Colonic mucosa (tissue), 4 donors: ENCODE results near the gene B4GAT1. TPM values are rescaled to one million over a fixed set of nuclear protein-coding genes. Genes with fewer than 3 reads are reported as not detected.
"Not testable (repeated sequence)": the region's sequence is repeated elsewhere in the genome, so short reads cannot be mapped to it uniquely, and the experiment has no call there.

Experiments
- DNase-seq: peaks from one replicate; pipeline ENCODE4 v3.0.0-alpha.2; 2020
- H3K27ac ChIP-seq: fragments of 200-600 bp; one replicate; pipeline ENCODE4 v1.8.0; 2021
- H3K27me3 ChIP-seq: fragments of 200-600 bp; one replicate; pipeline ENCODE4 v1.8.0; 2021
- H3K36me3 ChIP-seq: fragments of 200-600 bp; one replicate; pipeline ENCODE4 v1.8.0; 2021
- H3K4me1 ChIP-seq: fragments of 200-600 bp; one replicate; pipeline ENCODE4 v1.8.0; 2021; ENCODE audit warnings: mild to moderate bottlenecking
- H3K4me3 ChIP-seq: fragments of 200-600 bp; one replicate; pipeline ENCODE4 v1.8.0; 2021
- H3K9ac ChIP-seq, 2 donors: one replicate each; pipeline ENCODE4 v1.7.0; 2013; ENCODE audit warnings: control low read depth in 2 of 2, low read depth in 2 of 2, low read length in 2 of 2
- H3K9me3 ChIP-seq: fragments of 200-600 bp; one replicate; pipeline ENCODE4 v1.8.0; 2021
- intact Hi-C: fragments of 100-400 bp; cut with DNase I; formaldehyde crosslinking; loops from one replicate; pipeline ENCODE4 v1.14.1; 2022
- total RNA-seq, 2 donors: library from RNA; stranded (reverse); fragmentation: NEBNext Ultra II Directional in 1 of 2; extraction: Animal tissue kit (Norgen Biotek cat#: 25700) in 1 of 2; gene quantifications; one replicate each; pipeline ENCODE4 v1.2.1, GENCODE V29; 2021
- TF ChIP-seq, protein P1 (sequence below): fragments of 200-600 bp; IDR thresholded peaks from one replicate; pipeline ENCODE4 v1.8.0; 2022; ENCODE audit warnings: antibody characterized with exemption, mild to moderate bottlenecking
- donor health status: healthy.
- donor health status: DM: no; HTN: no; CAD: no.
- donor health status: DM: no; HTN: no; CAD: no.

Gene B4GAT1
- total RNA-seq, 2 donors from 2014 or later, result 14.2 to 20.2 TPM

DNA sequence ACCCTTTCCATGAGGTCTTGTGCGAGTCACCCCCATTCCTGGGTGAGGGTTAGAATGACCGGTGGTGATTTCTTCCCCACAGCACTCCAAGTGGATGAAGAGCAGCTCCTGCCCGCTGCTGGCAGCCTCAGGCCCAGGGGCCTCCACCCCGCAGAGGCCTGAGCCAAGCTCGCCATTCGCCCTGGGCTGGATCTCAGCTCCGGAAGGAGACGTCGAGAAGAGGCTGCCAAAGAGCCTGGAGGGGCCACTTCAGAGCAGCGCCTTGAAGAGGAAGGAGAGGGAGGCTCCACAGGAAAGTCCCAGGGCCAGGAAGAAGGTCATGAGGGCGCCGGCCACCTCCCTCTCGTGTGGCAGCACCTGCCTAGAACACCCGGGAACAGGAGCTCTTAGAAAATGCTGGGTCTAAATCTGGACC is 15.8 kb upstream of the B4GAT1 start:
- Histone ChIP-seq H3K4me1 (no peaks in the 10 kb centered on the region), H3K27ac (no peak overlapping the region), H3K9me3 (no peaks in the 10 kb centered on the region), H3K9ac (no peak overlapping the region), H3K4me3 (no peak overlapping the region), H3K36me3 (no peaks in the 10 kb centered on the region), H3K27me3 (no peaks in the 10 kb centered on the region)
- no peak for DNase-seq
- TF ChIP-seq, protein P1, sequence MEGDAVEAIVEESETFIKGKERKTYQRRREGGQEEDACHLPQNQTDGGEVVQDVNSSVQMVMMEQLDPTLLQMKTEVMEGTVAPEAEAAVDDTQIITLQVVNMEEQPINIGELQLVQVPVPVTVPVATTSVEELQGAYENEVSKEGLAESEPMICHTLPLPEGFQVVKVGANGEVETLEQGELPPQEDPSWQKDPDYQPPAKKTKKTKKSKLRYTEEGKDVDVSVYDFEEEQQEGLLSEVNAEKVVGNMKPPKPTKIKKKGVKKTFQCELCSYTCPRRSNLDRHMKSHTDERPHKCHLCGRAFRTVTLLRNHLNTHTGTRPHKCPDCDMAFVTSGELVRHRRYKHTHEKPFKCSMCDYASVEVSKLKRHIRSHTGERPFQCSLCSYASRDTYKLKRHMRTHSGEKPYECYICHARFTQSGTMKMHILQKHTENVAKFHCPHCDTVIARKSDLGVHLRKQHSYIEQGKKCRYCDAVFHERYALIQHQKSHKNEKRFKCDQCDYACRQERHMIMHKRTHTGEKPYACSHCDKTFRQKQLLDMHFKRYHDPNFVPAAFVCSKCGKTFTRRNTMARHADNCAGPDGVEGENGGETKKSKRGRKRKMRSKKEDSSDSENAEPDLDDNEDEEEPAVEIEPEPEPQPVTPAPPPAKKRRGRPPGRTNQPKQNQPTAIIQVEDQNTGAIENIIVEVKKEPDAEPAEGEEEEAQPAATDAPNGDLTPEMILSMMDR, result no peak
- intact Hi-C loops, result no loop called here

DNA sequence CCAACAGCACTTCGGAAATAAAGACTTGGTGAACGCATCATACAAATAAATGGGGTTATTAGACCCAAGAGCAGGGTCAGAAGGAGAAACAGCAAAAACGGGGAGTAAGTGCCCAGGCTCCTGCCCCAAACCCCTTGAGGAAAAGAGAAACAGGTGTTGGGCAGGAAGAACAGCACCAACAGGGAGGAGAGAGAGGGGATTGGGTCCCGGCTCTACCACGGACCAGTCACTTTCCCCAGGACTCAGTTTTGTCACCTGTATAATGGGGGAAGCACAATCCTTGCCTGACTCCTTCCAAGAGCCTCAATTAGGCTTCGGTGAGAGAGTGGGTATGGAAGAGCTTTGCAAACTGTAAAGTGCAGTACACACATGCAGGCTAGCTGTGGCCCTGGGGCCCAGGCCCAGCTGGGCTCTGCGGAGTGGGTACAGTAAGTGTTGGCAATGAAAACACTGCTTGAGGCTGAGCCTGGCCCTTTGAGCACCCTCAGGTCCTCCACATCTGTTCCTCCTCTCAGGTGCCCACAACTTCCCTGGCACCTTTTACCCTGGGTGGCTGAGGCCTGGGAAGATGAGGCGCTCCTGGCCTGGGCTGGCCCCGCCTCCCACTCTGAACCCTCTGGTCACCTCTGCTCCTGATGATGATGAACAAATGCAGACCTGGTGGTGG is 15.2 kb upstream of the B4GAT1 start:
- TF ChIP-seq, protein P1, result no peak
- no peaks in the 10 kb centered on the region for H3K9me3 ChIP-seq
- no peaks in the 10 kb centered on the region for H3K4me1 ChIP-seq
- no peaks in the 10 kb centered on the region for H3K36me3 ChIP-seq
- no peak overlapping the region for H3K4me3 ChIP-seq
- intact Hi-C loops, result no loop called here
- no peak for DNase-seq
- H3K27ac ChIP-seq, result no peak overlapping the region
- no peak overlapping the region for H3K9ac ChIP-seq
- no peaks in the 10 kb centered on the region for H3K27me3 ChIP-seq

DNA sequence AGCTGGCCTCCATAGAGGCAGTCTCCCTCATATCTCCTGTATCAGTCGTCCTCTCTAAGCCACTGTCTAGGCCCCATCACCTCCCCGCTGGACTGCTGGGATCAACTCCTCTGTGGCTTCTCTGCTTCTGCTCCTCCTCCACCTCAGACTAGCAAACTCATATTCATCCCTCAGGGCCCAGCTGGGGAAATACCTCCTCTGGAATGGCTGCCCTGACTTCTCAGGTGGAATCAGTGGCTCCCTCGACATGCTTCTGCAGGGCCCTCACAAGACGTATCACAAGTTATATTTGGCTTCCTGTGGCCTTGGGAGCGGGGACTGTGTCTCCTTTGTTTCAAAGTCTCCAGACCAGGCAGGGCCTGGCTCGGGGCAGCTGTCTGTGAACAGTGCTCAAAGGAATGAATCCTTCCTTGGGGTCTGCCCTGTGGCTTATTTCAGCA is 14.1 kb upstream of the B4GAT1 start:
- no peak for DNase-seq
- no peaks in the 10 kb centered on the region for H3K27me3 ChIP-seq
- no peak overlapping the region for H3K27ac ChIP-seq
- no peaks in the 10 kb centered on the region for H3K4me1 ChIP-seq
- no peaks in the 10 kb centered on the region for H3K36me3 ChIP-seq
- TF ChIP-seq, protein P1, result no peak
- intact Hi-C loops, result no loop called here
- H3K9ac ChIP-seq, result no peak overlapping the region
- H3K4me3 ChIP-seq, result no peak overlapping the region
- H3K9me3 ChIP-seq, result no peaks in the 10 kb centered on the region

DNA sequence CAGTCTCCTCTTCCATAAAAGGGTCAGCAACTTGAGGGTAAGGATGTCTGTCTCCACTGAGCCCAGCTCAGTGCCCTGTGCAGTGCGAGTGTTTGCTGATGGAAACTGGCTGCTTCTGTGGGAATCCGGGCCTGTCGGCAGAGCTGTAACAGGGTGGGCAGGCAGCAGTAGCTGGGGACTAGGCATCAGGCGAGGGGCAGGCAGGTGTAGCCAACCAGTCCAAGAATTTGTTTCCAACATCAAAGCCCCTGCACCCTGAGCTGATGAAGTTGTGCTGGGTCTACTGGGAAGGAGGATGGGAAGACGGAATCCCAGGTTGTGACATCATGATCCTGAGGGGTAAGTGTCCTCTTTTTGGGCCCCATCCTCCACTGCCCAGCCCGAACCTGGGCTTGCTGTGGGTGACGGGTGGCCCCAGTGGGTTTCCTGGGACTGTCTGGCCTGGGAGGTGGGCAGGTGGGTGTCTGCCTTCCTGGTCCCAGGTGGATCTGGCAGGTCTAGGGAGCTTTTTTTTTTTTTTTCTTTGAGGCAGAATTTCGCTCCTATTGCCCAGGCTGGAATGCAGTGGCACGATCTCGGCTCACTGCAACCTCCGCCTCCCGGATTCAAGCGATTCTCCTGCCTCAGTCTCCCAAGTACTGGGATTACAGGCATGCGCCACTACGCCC is 13.1 kb upstream of the B4GAT1 start:
- Histone ChIP-seq H3K27me3 (no peaks in the 10 kb centered on the region), H3K9ac (no peak overlapping the region), H3K4me1 (no peaks in the 10 kb centered on the region), H3K4me3 (no peak overlapping the region), H3K36me3 (no peaks in the 10 kb centered on the region), H3K27ac (no peak overlapping the region), H3K9me3 (no peaks in the 10 kb centered on the region)
- TF ChIP-seq, protein P1, result no peak
- no peak for DNase-seq
- intact Hi-C loops, result no loop called here

DNA sequence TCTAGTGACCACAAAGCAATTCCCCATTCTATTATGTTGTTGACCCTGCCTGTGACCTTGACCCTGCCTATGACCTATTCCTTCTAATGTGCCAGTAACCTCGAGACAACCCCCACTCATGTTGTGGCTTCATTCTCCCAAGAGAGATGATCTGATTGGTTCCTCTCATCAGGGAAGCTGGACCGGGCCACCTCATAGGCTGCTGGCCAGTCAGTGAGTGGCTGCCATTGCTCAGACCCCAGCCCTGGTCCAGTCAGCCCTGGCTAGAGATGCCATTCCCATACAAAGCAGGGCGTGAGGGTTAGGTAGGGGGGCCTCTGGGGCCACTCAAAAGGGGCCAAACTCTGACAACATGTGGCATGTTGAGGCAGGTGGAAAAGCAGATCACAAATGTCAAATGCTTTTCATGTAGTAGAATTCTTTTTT is 12.2 kb upstream of the B4GAT1 start:
- intact Hi-C loops, result no loop called here
- H3K4me1 ChIP-seq, result no peaks in the 10 kb centered on the region
- H3K27ac ChIP-seq, result no peak overlapping the region
- H3K36me3 ChIP-seq, result no peaks in the 10 kb centered on the region
- no peaks in the 10 kb centered on the region for H3K27me3 ChIP-seq
- TF ChIP-seq, protein P1, result no peak
- no peak overlapping the region for H3K4me3 ChIP-seq
- H3K9ac ChIP-seq, result no peak overlapping the region
- no peaks in the 10 kb centered on the region for H3K9me3 ChIP-seq
- no peak for DNase-seq

DNA sequence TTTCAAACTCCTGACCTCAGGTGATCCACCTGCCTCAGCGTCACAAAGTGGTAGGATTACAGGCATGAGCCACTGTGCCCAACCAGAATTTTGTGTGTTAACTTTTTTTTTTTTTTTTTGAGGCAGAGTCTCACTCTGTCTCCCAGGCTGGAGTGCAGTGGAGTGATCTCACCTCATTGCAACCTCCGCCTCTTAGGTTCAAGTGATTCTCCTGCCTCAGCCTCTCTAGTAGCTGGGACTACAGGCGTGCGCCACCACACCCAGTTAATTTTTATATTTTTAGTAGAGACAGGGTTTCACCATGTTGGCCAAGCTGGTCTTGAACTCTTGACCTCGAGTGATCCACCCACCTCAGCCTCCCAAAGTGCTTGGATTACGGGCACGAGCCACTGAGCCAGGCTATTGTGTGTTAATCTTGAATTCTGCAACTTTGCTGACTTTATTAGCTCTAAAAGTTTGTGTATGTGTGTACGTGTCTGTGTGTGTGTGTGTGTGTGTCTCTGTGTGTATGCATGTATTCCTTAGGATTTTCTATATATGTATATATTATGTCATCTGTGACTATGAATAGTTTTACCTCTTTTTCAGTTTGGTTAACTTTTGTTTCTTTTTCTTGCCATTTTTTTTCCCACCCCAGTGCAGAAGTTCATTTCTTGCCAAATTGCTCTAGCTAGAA is 3.3 kb upstream of the B4GAT1 start:
- H3K4me3 ChIP-seq, DNase-seq, intact Hi-C loops, H3K9me3 ChIP-seq, H3K9ac ChIP-seq, H3K36me3 ChIP-seq, H3K27me3 ChIP-seq: not testable (repeated sequence)
- Histone ChIP-seq H3K4me1 (peaks cover 12% of the 10 kb centered on the region), H3K27ac (peak overlapping the region; percentile 87)
